Activated effector memory CD4-positive, alpha-beta T cell treated with Interleukin-2 at 50 U/mL for 16 hours (primary cell): Measurements from ENCODE around the gene PGAM4.
"Not testable (repeated sequence)": the region's sequence is repeated elsewhere in the genome, so short reads cannot be mapped to it uniquely, and the experiment has no call there.

Source experiments
- DNase-seq: peaks from one replicate; pipeline ENCODE4 v3.0.0-alpha.2; 2020

The PGAM4 gene

GRCh38 chrX:77969538-77969937 lies at the start of gene PGAM4:
Gene PGAM4, minus strand, starts transcription at chrX:77969638. Its CDS starts 0 bp downstream, at chrX:77969638.
- no peak for DNase-seq

DNA sequence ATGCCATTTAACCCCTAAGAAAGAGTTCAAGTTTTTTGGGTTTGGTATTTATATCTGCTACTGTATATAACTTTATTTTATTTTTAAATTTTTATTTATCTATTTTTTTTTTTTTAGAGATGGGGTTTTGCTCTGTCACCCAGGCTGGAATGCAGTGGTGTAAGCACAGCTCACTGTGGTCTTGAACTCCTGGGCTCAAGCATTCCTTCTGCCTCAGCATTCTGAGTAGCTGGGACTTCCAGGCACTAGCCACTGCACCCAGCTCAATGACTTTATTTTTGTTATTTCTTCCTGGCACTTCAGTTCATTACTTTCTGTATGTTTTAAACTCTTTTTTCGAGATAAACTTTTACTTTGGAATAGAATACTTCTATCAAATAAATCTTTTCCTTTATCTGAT lies 42.4 kb upstream of the PGAM4 start:
- DNase-seq: no peak

- DNase-seq: no peak
These were observed 10.4 kb upstream of the PGAM4 start for GRCh38 chrX:77979870-77980269.

DNA sequence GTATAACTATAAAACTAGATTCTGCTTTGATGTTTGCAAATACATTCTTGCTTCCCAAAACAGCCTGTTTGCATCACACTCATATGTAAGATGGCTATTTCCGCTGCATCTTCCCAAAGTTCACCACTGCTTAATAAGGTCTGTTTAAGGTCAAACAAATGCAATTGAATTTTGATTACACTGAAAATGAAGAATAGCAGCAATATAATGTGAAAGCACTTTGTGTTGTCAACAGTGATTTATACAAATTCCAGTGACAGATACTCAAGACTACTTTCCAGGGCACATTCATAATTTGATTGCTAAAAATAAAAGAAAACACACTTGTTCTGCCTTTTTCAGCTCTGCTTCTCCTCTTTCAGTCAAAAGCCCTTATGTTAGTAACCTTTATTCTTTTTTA lies 8.1 kb upstream of the PGAM4 start:
- DNase-seq: no peak

DNA sequence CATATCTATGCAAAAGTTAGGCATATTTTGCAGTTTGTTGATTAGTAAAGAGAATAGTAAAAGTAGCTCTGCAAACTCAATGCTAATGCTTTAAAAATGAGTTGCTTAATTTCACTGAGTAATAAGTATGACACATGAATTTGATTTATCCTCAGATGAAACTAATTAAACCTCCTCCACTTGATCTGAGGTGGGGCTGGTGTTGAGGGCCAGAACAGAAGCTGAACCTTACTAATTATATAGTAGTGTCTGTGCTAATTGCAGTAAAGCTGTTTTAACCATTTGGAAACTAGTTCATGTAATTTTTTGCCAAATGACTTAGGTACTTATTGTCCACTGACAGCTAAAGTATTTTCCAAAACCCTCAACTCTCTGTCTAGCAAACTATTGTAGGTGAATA lies 7.7 kb upstream of the PGAM4 start:
- DNase-seq: no peak

GRCh38 chrX:77975755-77976154 lies 6.3 kb upstream of the PGAM4 start:
- no peak for DNase-seq

GRCh38 chrX:77967631-77968030 lies 1.8 kb downstream of the PGAM4 start:
- no peak for DNase-seq

GRCh38 chrX:77966361-77966760 lies 3.1 kb downstream of the PGAM4 start:
- DNase-seq: no peak

DNA sequence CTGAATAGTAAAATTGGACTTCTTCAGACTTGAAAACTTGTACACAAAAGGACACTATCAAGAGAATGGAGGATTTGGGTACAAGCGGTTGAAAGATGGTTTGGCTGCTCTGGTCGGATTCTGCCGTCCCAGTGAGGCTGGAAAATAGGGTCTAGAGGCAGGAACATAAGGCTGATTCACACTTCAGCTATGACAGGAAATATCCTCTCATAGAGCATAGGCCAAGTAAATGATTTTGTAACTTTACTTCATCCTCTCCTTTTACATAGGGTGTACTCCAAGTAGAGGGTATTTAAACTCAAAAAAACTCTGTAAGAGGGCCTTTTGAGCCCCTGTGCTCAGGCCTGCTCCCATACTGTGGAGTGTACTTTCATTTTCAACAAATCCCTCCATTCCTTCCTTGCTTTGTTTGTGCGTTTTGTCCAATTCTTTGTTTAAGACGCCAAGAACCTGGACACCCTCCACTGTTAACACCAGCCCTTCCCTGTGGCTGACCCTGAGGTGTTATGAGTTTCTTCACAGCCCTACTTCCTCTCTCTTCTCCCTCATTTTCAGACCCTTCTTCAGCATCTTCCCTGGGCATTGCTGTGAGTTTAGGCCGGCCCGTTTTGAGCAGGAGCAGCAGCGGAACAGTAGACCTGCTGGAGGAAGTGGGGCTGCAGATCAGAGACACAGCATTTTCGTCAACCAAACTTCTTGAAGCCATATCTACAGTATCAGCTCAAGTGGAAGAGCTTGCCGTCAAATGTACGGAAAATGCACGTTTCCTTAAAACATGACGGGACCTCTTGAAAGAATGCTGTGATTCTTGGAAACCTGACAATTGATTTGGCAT lies 7.2 kb downstream of the PGAM4 start:
- no peak for DNase-seq

DNA sequence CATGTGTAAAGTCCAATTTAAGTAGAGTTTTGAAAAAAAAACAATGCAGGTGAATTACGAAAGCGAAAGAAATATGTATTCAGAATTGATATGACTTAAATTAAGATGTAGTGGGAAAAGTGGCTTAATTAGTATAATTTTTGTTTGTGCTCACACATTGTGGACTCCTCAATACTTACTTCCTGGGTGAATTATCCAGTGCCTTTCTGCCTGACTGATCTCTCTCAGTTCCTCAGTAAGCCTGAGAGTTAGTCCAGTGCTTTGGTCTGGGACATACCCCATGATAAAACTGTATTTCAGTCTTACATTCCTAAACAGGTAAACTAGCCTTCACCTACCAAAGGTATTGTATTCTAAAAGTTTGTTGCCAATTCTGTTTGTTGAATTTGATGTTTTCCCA lies 8.4 kb downstream of the PGAM4 start:
- DNase-seq: no peak

- DNase-seq: no peak
These were observed 8.9 kb downstream of the PGAM4 start for GRCh38 chrX:77960567-77960966.

GRCh38 chrX:77953708-77954107 lies 15.7 kb downstream of the PGAM4 start:
- DNase-seq: no peak

DNA sequence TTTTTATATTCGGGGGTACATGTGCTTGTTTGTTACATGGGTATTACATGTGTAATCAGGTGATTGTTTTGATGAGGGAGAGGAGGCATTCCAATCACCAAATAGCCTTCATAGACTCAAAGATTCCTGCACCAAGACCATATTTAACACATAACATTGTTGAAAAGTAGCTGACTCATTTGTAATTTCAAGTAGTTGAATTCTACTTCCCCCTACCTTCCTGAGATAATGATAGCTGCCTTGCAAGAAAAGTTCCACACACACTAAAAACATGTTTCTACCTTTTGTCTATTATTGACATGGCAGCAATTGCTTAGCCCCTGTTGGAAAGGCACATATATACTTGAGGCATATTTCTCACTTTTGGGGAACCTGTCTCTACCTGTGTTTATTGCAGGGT lies 16.1 kb downstream of the PGAM4 start:
- no peak for DNase-seq

GRCh38 chrX:77952173-77952572 lies 17.3 kb downstream of the PGAM4 start:
- no peak for DNase-seq

- DNase-seq: no peak
These were observed 19.6 kb downstream of the PGAM4 start for GRCh38 chrX:77949840-77950239.

DNA sequence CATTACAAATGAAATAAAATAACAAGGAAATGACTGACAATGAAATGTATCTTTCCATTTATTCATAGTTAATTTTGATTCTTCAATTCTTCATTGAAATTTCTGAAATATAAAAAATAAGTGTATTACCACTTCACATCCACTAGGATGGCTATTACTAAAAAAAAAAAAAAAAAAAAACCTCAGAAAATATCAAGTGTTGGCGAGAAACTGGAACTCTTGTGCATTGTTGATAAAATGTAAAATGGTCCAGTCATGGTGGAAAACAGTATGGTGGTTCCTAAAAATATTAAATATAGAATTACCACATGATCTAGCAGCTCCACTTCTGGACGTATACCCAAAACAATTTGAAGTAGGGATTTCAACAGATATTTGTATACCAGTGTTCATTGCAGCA lies 22.9 kb downstream of the PGAM4 start:
- DNase-seq: no peak

GRCh38 chrX:77945910-77946545 lies 23.4 kb downstream of the PGAM4 start:
- DNase-seq: no peak

DNA sequence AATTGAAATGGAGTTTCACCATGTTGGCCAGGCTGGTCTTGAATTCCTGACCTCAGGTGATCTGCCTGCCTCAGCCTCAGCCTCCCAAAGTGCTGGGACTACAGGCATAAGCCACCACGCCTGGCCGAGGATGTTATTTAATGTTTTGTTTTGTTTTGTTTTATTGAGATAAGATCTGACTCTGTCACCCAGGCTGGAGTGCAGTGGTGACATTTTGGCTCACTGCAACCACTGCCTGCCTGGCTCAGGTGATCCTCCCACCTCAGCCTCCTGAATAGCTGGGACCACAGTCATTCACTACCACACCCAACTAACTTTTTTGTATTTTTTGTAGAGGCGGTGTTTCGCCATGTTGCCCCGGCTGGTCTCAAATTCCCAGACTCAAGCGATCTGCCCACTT lies 24.4 kb downstream of the PGAM4 start:
- not testable (repeated sequence) for DNase-seq

GRCh38 chrX:77938083-77938680 lies 31.3 kb downstream of the PGAM4 start:
- no peak for DNase-seq

- no peak for DNase-seq
These were observed 32.1 kb downstream of the PGAM4 start for GRCh38 chrX:77937291-77937690.

GRCh38 chrX:77936299-77936698 lies 33.1 kb downstream of the PGAM4 start:
- DNase-seq: no peak

- no peak for DNase-seq
These were observed 33.6 kb downstream of the PGAM4 start for GRCh38 chrX:77935886-77936285.

DNA sequence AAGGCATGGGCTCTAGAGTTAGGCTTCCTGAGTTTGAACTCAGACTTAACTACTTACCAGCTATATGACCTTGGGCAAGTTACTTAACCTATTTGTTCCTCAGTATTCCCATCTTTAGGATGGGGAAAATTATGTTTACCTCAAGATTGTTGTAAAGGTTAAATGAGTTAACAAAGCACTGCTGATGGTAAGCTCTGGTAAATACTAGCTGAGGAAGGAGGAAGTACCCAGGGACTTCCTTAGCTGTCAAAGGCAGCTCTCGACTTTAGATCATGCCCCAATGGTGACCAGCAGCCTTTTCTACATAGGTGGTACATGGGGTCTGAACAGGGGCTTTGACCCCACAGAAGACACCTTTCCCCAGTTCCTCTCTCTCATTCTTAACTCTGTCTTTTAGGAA lies 38.9 kb downstream of the PGAM4 start:
- no peak for DNase-seq

DNA sequence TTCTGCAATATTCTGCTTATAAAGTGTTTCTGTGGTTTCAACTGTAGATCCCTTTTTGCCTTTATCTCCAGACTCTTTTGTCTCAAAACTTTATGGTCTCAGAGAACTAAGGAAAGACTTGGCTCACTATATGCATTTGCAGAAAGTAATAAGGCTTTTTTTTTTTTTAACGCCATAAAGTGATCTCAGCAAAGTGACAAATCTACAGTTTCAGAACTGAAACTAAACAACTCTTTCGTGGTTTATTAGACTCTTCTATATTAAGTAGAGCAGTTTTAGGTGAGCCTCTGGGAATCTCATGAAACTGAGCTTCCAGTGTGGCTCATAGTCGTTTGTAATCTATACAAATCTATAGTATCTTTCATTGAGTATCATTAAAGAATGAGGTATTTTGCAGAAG lies 43.7 kb downstream of the PGAM4 start:
- no peak for DNase-seq
